SW 1271 (cell line): Measurements from ENCODE around the gene DENND4C.
"Not testable (repeated sequence)": the region's sequence is repeated elsewhere in the genome, so short reads cannot be mapped to it uniquely, and the experiment has no call there.

Experiments
- DNase-seq, 2 experiments: peaks; one replicate each; lab custom pipeline; 2025; lab: John Stamatoyannopoulos, UW

DENND4C gene

GRCh38 chr9:19230355-19231125, at the start of gene DENND4C:
Gene DENND4C, plus strand, starts transcription at chr9:19230693. Its CDS starts 45,482 bp downstream, at chr9:19276175.
- DNase-seq, result peak in 1 of 2 experiments; percentile 40

- DNase-seq, result no peak
Observed at GRCh38 chr9:19180991-19181390, 49.5 kb upstream of the DENND4C start.

- no peak for DNase-seq
Observed at GRCh38 chr9:19181561-19181960, 48.9 kb upstream of the DENND4C start.

- peak; percentile 14 to 62 for DNase-seq
Observed at GRCh38 chr9:19184144-19184917, 46.2 kb upstream of the DENND4C start.

GRCh38 chr9:19185191-19185590, 45.3 kb upstream of the DENND4C start:
- no peak for DNase-seq

- DNase-seq, result no peak
Observed at GRCh38 chr9:19186232-19186631, 44.3 kb upstream of the DENND4C start.

GRCh38 chr9:19188771-19189170, 41.7 kb upstream of the DENND4C start:
- DNase-seq, result no peak

GRCh38 chr9:19192202-19193028, 38.1 kb upstream of the DENND4C start:
- no peak for DNase-seq

GRCh38 chr9:19193029-19193324, 37.5 kb upstream of the DENND4C start:
- DNase-seq, result no peak

GRCh38 chr9:19193358-19193973, 37.0 kb upstream of the DENND4C start:
- not testable (repeated sequence) for DNase-seq

- DNase-seq, result no peak
Observed at GRCh38 chr9:19198406-19198805, 32.1 kb upstream of the DENND4C start.

- DNase-seq, result no peak
Observed at GRCh38 chr9:19199012-19199411, 31.5 kb upstream of the DENND4C start.

- DNase-seq, result no peak
Observed at GRCh38 chr9:19200229-19200628, 30.3 kb upstream of the DENND4C start.

GRCh38 chr9:19201899-19202891, 28.3 kb upstream of the DENND4C start:
- DNase-seq, result no peak

- no peak for DNase-seq
Observed at GRCh38 chr9:19203058-19203457, 27.4 kb upstream of the DENND4C start.

GRCh38 chr9:19208653-19209052, 21.8 kb upstream of the DENND4C start:
- no peak for DNase-seq

GRCh38 chr9:19209188-19209587, 21.3 kb upstream of the DENND4C start:
- DNase-seq, result no peak

GRCh38 chr9:19213823-19214222, 16.7 kb upstream of the DENND4C start:
- no peak for DNase-seq

- no peak for DNase-seq
Observed at GRCh38 chr9:19216466-19216865, 14.0 kb upstream of the DENND4C start.

GRCh38 chr9:19221326-19221725, 9.2 kb upstream of the DENND4C start:
- no peak for DNase-seq

- no peak for DNase-seq
Observed at GRCh38 chr9:19223724-19224123, 6.8 kb upstream of the DENND4C start.
